SK-N-SH (cell line): ENCODE results near the gene CLEC5A. TPM values are rescaled to one million over a fixed set of nuclear protein-coding genes. Genes with fewer than 3 reads are reported as not detected.
"Not testable (repeated sequence)": the region's sequence is repeated elsewhere in the genome, so short reads cannot be mapped to it uniquely, and the experiment has no call there.

ENCODE experiments used
- CTCF ChIA-PET: fragments of 300-600, 350-600 bp; formaldehyde crosslinking; extraction: SDS; loops from one replicate; lab custom pipeline; 2021; lab: Yijun Ruan, JAX
- POLR2A ChIA-PET: fragments of 350-600 bp; sonication (Branson Sonifier 250); formaldehyde crosslinking; extraction: SDS; loops from one replicate; lab custom pipeline; 2020; ENCODE audit warnings: antibody characterized with exemption, inconsistent platforms; lab: Yijun Ruan, JAX
- DNase-seq: peaks from one replicate; pipeline ENCODE4 v3.0.0; 2012
- H2AFZ ChIP-seq: fragments of 200-600 bp; sonication (generic); 2 replicates; pipeline ENCODE4 v1.8.1; 2016; ENCODE audit warnings: antibody characterized with exemption, mild to moderate bottlenecking, low read depth
- H3F3A ChIP-seq: fragments of 200-600 bp; sonication (generic); replicated peaks from 2 replicates; pipeline ENCODE3; 2016; ENCODE audit warnings: antibody characterized with exemption, mild to moderate bottlenecking; ENCODE audit not compliant: insufficient read depth
- H3K27ac ChIP-seq, 2 experiments: fragments of 200-500 bp in 1 of 2; fragments of 200-600 bp in 1 of 2; sonication (Bioruptor generic) in 1 of 2; sonication (generic), shearing (Covaris generic) in 1 of 2; 2 replicates each; pipeline versions ENCODE4 v1.5.1 to v1.6.1; 2014 to 2016; ENCODE audit warnings: low read depth in 2 of 2, inconsistent platforms in 1 of 2, low read length in 1 of 2, mild to moderate bottlenecking in 1 of 2, mixed read lengths in 1 of 2
- H3K27me3 ChIP-seq: fragments of 200-600 bp; sonication (generic), shearing (Covaris generic); 2 replicates; pipeline ENCODE4 v1.6.1; 2016; ENCODE audit warnings: mixed run types; ENCODE audit not compliant: insufficient read depth
- H3K36me3 ChIP-seq, 2 experiments: fragments of 200-500 bp in 1 of 2; fragments of 200-600 bp in 1 of 2; sonication (Bioruptor generic) in 1 of 2; sonication (generic) in 1 of 2; replicated peaks in 1 of 2; 2 replicates each; pipeline versions ENCODE3 to v1.5.1; 2014 to 2016; ENCODE audit warnings: low read length in 1 of 2, mild to moderate bottlenecking in 1 of 2; ENCODE audit not compliant: insufficient read depth in 2 of 2, control insufficient read depth in 1 of 2
- H3K4me1 ChIP-seq, 2 experiments: fragments of 200-500 bp in 1 of 2; fragments of 200-600 bp in 1 of 2; sonication (Bioruptor generic) in 1 of 2; sonication (generic), shearing (Covaris generic) in 1 of 2; 2 replicates each; pipeline versions ENCODE4 v1.5.1 to v1.6.1; 2014 to 2016; ENCODE audit warnings: low read depth in 1 of 2, low read length in 1 of 2, mixed run types in 1 of 2; ENCODE audit not compliant: insufficient read depth in 2 of 2, control insufficient read depth in 1 of 2
- H3K4me2 ChIP-seq: fragments of 200-600 bp; sonication (generic), shearing (Covaris generic); 2 replicates; pipeline ENCODE4 v1.6.1; 2017; ENCODE audit warnings: mixed run types
- H3K4me3 ChIP-seq, 2 experiments: fragments of 200-500 bp in 1 of 2; fragments of 200-600 bp in 1 of 2; sonication (Bioruptor generic) in 1 of 2; sonication (generic), shearing (Covaris generic) in 1 of 2; 2 replicates each; pipeline versions ENCODE4 v1.5.1 to v1.8.1; 2014 to 2016; ENCODE audit warnings: low read depth in 2 of 2, inconsistent platforms in 1 of 2, low read length in 1 of 2, mild to moderate bottlenecking in 1 of 2, mixed read lengths in 1 of 2, moderate library complexity in 1 of 2
- H3K79me2 ChIP-seq: fragments of 200-600 bp; sonication (generic); 2 replicates; pipeline ENCODE4 v1.8.1; 2017; ENCODE audit warnings: mild to moderate bottlenecking; ENCODE audit not compliant: insufficient read depth
- H3K9ac ChIP-seq: fragments of 200-600 bp; sonication (generic); 2 replicates; pipeline ENCODE4 v1.6.1; 2017; ENCODE audit warnings: mixed run types
- H3K9me2 ChIP-seq: fragments of 200-600 bp; sonication (generic); 2 replicates; pipeline ENCODE4 v1.6.1; 2017; ENCODE audit warnings: mixed run types
- H3K9me3 ChIP-seq: fragments of 200-600 bp; sonication (generic); 2 replicates; pipeline ENCODE4 v1.6.1; 2017; ENCODE audit warnings: mixed run types, mild to moderate bottlenecking, moderate library complexity
- H4K20me1 ChIP-seq: fragments of 200-600 bp; sonication (generic); 2 replicates; pipeline ENCODE4 v1.6.1; 2017; ENCODE audit warnings: mild to moderate bottlenecking, mixed run types; ENCODE audit not compliant: insufficient read depth
- ELF1 ChIP-seq: IDR thresholded peaks from 2 replicates; pipeline ENCODE4 v1.4.0; 2012
- GABPA ChIP-seq: IDR thresholded peaks from 2 replicates; pipeline ENCODE4 v1.4.0; 2012; ENCODE audit warnings: low read depth, mild to moderate bottlenecking
- MEF2A ChIP-seq: IDR thresholded peaks from 2 replicates; pipeline ENCODE4 v1.4.0; 2012; ENCODE audit warnings: low read depth, borderline replicate concordance
- MXI1 ChIP-seq: IDR thresholded peaks from 2 replicates; pipeline ENCODE4 v1.6.1; 2012; ENCODE audit warnings: mild to moderate bottlenecking, low read depth, low read length, improper control_type of control experiment
- NRF1 ChIP-seq: IDR thresholded peaks from 2 replicates; pipeline ENCODE4 v1.6.1; 2012; ENCODE audit warnings: low read depth, mild to moderate bottlenecking, low read length
- RCOR1 ChIP-seq: fragments of 150-350 bp; IDR thresholded peaks from 2 replicates; pipeline ENCODE4 v1.6.1; 2017; ENCODE audit warnings: antibody characterized with exemption, low read length
- RFX5 ChIP-seq: IDR thresholded peaks from 2 replicates; pipeline ENCODE4 v1.6.1; 2012; ENCODE audit warnings: mild to moderate bottlenecking, improper control_type of control experiment, low read length
- RXRA ChIP-seq: IDR thresholded peaks from 2 replicates; pipeline ENCODE4 v1.4.0; 2012; ENCODE audit warnings: low read depth, mild to moderate bottlenecking, borderline replicate concordance
- SIN3A ChIP-seq: IDR thresholded peaks from 2 replicates; pipeline ENCODE4 v1.6.1; 2012; ENCODE audit warnings: low read depth, mild to moderate bottlenecking, low read length, moderate library complexity, borderline replicate concordance
- TEAD4 ChIP-seq: IDR thresholded peaks from 2 replicates; pipeline ENCODE4 v1.4.0; 2012; ENCODE audit warnings: mild to moderate bottlenecking, borderline replicate concordance; ENCODE audit not compliant: insufficient read depth
- YY1 ChIP-seq: IDR thresholded peaks from 2 replicates; pipeline ENCODE4 v1.4.0; 2012; ENCODE audit warnings: low read depth, mild to moderate bottlenecking
- WGBS: methylation state at CpG from one replicate; pipeline ENCODE4 v1.1.6; 2017; ENCODE audit warnings: low lambda C conversion rate; 5-methylcytosine and 5-hydroxymethylcytosine counted together
- polyA plus RNA-seq, 3 experiments: library from polyadenylated mRNA; depleted of rRNA; stranded (reverse); fragments of >200 nt; gene quantifications; 2 replicates each; pipeline ENCODE4 v1.2.3, GENCODE V29; 2012
- TF ChIP-seq, protein P1 (sequence below): IDR thresholded peaks from 2 replicates; pipeline ENCODE4 v1.4.0; 2012; ENCODE audit warnings: low read depth, borderline replicate concordance
- TF ChIP-seq, protein P2 (sequence below): IDR thresholded peaks from 2 replicates; pipeline ENCODE4 v1.4.0; 2012; ENCODE audit warnings: low read depth
- TF ChIP-seq, protein P3 (sequence below): fragments of 150-350 bp; IDR thresholded peaks from 2 replicates; pipeline ENCODE4 v1.6.1; 2016; ENCODE audit warnings: mild to moderate bottlenecking, low read depth, low read length

The CLEC5A gene
- polyA plus RNA-seq, 1 of the 3 experiments (the other 2 are of a cell fraction) = not detected

DNA sequence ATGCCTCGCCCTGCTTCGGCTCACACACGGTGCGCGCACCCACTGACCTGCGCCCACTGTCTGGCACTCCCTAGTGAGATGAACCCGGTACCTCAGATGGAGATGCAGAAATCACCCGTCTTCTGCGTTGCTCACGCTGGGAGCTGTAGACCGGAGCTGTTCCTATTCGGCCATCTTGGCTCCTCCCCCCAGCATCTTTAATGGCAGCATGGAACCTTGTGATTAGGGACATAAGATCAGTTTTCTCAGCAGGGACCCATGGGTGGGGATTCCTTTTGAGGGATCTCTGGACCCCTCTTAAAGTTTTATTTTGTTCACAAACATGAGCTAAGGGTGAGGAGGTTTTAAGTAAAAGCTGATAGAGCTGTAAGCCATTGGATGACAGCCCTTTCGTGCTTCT, 39.2 kb upstream of the CLEC5A start:
- H3K4me1 ChIP-seq, H3K27me3 ChIP-seq, H3K9me3 ChIP-seq, H3K9ac ChIP-seq, POLR2A ChIA-PET, H3F3A ChIP-seq, H3K36me3 ChIP-seq: not testable (repeated sequence)
- peak overlapping the region; percentile 53 for H3K4me2 ChIP-seq
- peak overlapping the region; percentile 14 to 33; a peak in 3 of 4 replicates for H3K4me3 ChIP-seq
- peak overlapping the region; percentile 84 for H2AFZ ChIP-seq
- TF ChIP-seq YY1 = peak; percentile 75
- TF ChIP-seq, all 33 proteins: peak for 1; not testable (repeated sequence) for 32
- not testable (repeated sequence) for H3K79me2 ChIP-seq, DNase-seq, H4K20me1 ChIP-seq, H3K9me2 ChIP-seq, H3K27ac ChIP-seq
- 12% methylated on average over 10 of the region's 13 CpGs for WGBS
- CTCF ChIA-PET = interaction anchor here (1.3 kb wide), 1 partner anchor 10 kb away, joined by 10 read pairs; no protein-coding TSS in a partner anchor

DNA sequence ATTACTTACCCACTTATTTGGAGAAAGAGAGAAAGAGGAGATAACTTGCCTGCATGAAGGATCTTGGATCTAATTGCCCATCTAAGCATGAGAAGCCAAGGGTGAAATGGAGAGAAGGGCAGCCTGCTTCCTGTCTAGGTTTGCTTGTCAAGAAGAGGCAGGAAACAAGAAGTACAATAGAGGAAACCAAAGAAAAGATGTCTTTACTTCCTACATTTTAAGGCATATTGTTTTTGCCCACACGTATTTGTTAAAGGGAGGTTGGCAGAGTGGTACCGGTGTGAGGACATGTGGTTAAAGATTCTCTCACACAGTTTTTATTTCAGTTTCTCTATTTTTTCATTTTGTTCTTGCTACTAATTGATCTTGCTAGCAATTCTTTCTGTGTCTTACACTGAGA, 32.8 kb upstream of the CLEC5A start:
- no peaks in the 10 kb centered on the region for H3K27me3 ChIP-seq
- no peaks in the 10 kb centered on the region for H4K20me1 ChIP-seq
- H3K9me2 ChIP-seq = no peaks in the 10 kb centered on the region
- H2AFZ ChIP-seq = no peak overlapping the region
- no peak overlapping the region for H3K4me2 ChIP-seq
- POLR2A ChIA-PET = no interaction called here
- no peak overlapping the region for H3K9ac ChIP-seq
- DNase-seq = no peak
- no peaks in the 10 kb centered on the region for H3K9me3 ChIP-seq
- 55% methylated on average over 2 of the region's 2 CpGs for WGBS
- no peaks in the 10 kb centered on the region for H3K79me2 ChIP-seq
- no peak overlapping the region for H3K4me3 ChIP-seq
- H3F3A ChIP-seq = no peaks in the 10 kb centered on the region
- TF ChIP-seq, protein P1, sequence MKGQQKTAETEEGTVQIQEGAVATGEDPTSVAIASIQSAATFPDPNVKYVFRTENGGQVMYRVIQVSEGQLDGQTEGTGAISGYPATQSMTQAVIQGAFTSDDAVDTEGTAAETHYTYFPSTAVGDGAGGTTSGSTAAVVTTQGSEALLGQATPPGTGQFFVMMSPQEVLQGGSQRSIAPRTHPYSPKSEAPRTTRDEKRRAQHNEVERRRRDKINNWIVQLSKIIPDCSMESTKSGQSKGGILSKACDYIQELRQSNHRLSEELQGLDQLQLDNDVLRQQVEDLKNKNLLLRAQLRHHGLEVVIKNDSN = no peak
- no peak for TF ChIP-seq MEF2A
- no peak for TF ChIP-seq RFX5
- no peak for TF ChIP-seq RXRA
- TF ChIP-seq, protein P2, sequence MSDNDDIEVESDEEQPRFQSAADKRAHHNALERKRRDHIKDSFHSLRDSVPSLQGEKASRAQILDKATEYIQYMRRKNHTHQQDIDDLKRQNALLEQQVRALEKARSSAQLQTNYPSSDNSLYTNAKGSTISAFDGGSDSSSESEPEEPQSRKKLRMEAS = no peak
- peaks cover 4% of the 10 kb centered on the region in 2 experiments; a peak in 1 of 4 replicates for H3K4me1 ChIP-seq
- CTCF ChIA-PET = no interaction called here
- no peak overlapping the region for H3K27ac ChIP-seq
- H3K36me3 ChIP-seq = no peaks in the 10 kb centered on the region

DNA sequence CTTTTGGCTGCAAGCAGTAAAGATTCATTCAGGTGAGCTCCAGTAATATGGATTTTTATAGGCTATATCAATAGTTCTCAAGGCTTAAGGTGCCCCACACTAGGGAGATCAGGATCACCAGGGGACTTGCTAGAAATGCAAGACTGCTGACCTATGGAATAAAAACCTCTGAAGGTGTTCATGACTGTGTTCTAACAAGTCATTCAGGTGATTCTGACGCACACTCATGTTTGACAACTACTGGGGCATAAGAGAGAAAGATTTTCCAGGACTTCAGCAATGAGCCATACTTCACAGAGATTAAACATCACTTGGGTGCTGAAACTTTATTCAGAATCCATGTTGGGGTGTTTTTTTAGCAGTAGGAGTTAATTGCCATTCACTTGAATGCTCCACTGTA, 31.6 kb upstream of the CLEC5A start:
- H3F3A ChIP-seq = no peaks in the 10 kb centered on the region
- H3K27me3 ChIP-seq = no peaks in the 10 kb centered on the region
- no peak for TF ChIP-seq RCOR1
- TF ChIP-seq, protein P3, sequence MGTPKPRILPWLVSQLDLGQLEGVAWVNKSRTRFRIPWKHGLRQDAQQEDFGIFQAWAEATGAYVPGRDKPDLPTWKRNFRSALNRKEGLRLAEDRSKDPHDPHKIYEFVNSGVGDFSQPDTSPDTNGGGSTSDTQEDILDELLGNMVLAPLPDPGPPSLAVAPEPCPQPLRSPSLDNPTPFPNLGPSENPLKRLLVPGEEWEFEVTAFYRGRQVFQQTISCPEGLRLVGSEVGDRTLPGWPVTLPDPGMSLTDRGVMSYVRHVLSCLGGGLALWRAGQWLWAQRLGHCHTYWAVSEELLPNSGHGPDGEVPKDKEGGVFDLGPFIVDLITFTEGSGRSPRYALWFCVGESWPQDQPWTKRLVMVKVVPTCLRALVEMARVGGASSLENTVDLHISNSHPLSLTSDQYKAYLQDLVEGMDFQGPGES = no peak
- TF ChIP-seq ELF1 = no peak
- TF ChIP-seq TEAD4 = no peak
- no peak for TF ChIP-seq SIN3A
- no peak for TF ChIP-seq GABPA
- no peak for TF ChIP-seq NRF1
- no peak for TF ChIP-seq MXI1
- no peak for TF ChIP-seq RFX5
- no peak for TF ChIP-seq MEF2A
- no peaks in the 10 kb centered on the region for H3K9me3 ChIP-seq
- POLR2A ChIA-PET = no interaction called here
- H4K20me1 ChIP-seq = no peaks in the 10 kb centered on the region
- H2AFZ ChIP-seq = no peak overlapping the region
- CTCF ChIA-PET = interaction anchor here (4.7 kb wide), 1 partner anchor 12 kb away, joined by 43 read pairs; no protein-coding TSS in a partner anchor
- H3K36me3 ChIP-seq = no peaks in the 10 kb centered on the region
- 28% methylated on average over 1 of the region's 1 CpG for WGBS
- no peaks in the 10 kb centered on the region for H3K79me2 ChIP-seq
- no peak for DNase-seq
- H3K9ac ChIP-seq = no peak overlapping the region
- H3K9me2 ChIP-seq = no peaks in the 10 kb centered on the region
- peaks cover 4% of the 10 kb centered on the region in 2 experiments; a peak in 1 of 4 replicates for H3K4me1 ChIP-seq
- H3K4me2 ChIP-seq = no peak overlapping the region
- H3K27ac ChIP-seq = no peak overlapping the region
- H3K4me3 ChIP-seq = no peak overlapping the region
